WERI-Rb-1 (cell line): Measurements from ENCODE around the gene AMBRA1.

Experiments
- DNase-seq: peaks from one replicate; pipeline ENCODE4 v3.0.0-alpha.2; 2020
- H3K27ac ChIP-seq: fragments of 250-450 bp; sonication (Bioruptor Pico); 2 replicates; pipeline ENCODE4 v1.5.1; 2020; ENCODE audit warnings: mild to moderate bottlenecking, moderate library complexity
- H3K27me3 ChIP-seq: fragments of 250-450 bp; sonication (Bioruptor Pico); 2 replicates; pipeline ENCODE4 v1.5.1; 2021; ENCODE audit warnings: mild to moderate bottlenecking, low read depth, moderate library complexity; ENCODE audit not compliant: insufficient read depth, severe bottlenecking
- H3K36me3 ChIP-seq: fragments of 250-450 bp; sonication (Bioruptor Pico); 2 replicates; pipeline ENCODE4 v1.5.1; 2020; ENCODE audit warnings: mild to moderate bottlenecking, moderate library complexity
- H3K4me3 ChIP-seq: 2 replicates; pipeline ENCODE4 v1.5.1; 2011; ENCODE audit warnings: low read depth, mild to moderate bottlenecking, control low read depth, low read length
- H3K9me3 ChIP-seq: fragments of 250-450 bp; sonication (Bioruptor Pico); 2 replicates; pipeline ENCODE4 v1.5.1; 2021; ENCODE audit warnings: mild to moderate bottlenecking, moderate library complexity; ENCODE audit not compliant: severe bottlenecking
- CTCF ChIP-seq: IDR thresholded peaks from 2 replicates; pipeline ENCODE4 v1.5.1; 2011; ENCODE audit warnings: low read depth, mild to moderate bottlenecking, control low read depth, inconsistent platforms, low read length

Gene AMBRA1

DNA sequence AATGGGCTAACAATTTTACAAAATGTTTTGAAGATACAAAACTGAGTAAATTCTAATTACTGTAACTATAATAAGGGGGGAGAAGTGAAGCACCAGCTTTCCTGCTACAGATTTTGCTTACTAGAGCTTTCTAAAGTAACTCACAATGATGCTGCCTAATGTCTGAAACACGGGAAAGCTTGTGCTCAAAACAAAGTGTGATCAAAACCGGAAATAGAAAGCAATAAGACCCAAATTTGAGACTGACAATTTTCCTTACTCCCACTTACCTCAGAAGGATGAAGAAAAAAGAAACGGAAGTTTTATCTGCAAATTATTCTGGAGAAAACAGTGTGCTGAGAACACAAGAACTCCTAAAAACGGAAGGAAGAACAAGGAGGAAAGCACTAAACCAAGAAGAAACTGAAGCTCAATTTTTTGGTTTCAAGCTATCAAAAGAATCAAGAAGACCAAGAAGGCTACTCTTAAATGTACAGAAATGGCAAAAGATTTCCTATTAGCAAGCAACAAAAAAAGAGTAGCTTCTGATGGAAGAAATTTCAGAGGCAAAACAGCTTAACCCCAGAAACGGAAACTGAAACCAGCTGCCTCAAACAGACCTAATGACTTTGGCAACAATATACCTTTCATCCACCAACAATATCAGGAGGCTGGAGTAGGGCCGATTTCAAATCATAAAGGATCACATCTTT is 33.4 kb downstream of the AMBRA1 start:
- Histone ChIP-seq H3K9me3 (no peaks in the 10 kb centered on the region), H3K27me3 (no peaks in the 10 kb centered on the region), H3K36me3 (no peaks in the 10 kb centered on the region), H3K27ac (no peak overlapping the region), H3K4me3 (no peak overlapping the region)
- no peak for DNase-seq
- no peak for TF ChIP-seq CTCF

DNA sequence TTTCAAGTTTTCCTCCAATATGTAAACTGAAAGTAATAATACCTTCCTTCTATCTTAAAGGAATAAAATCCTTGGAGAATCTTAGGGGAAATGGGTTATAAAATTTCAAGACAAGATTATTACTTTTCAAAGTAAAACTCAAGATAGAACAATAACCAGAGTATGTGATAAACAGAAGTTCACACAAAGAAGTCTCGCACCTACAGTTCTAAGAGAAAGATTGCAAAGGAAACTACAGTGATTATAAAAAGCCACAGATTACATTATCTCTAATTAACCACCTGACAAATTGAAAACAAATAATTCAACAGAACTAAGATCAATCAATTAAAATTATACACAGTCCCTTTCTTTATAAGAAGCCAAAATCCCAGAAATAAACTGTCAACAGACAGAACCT is 34.0 kb downstream of the AMBRA1 start:
- H3K4me3 ChIP-seq: no peak overlapping the region
- no peaks in the 10 kb centered on the region for H3K9me3 ChIP-seq
- DNase-seq: no peak
- TF ChIP-seq CTCF: no peak
- H3K27me3 ChIP-seq: no peaks in the 10 kb centered on the region
- H3K27ac ChIP-seq: no peak overlapping the region
- H3K36me3 ChIP-seq: no peaks in the 10 kb centered on the region

- H3K27me3 ChIP-seq: no peaks in the 10 kb centered on the region
- DNase-seq: no peak
- H3K36me3 ChIP-seq: 0 out of 2 replicates have a peak, but pooled peaks cover 2% of the 10 kb centered on the region
- no peak overlapping the region for H3K4me3 ChIP-seq
- H3K9me3 ChIP-seq: no peaks in the 10 kb centered on the region
- no peak for TF ChIP-seq CTCF
- H3K27ac ChIP-seq: no peak overlapping the region
These were observed 36.1 kb downstream of the AMBRA1 start for GRCh38 chr11:46557684-46558151.

DNA sequence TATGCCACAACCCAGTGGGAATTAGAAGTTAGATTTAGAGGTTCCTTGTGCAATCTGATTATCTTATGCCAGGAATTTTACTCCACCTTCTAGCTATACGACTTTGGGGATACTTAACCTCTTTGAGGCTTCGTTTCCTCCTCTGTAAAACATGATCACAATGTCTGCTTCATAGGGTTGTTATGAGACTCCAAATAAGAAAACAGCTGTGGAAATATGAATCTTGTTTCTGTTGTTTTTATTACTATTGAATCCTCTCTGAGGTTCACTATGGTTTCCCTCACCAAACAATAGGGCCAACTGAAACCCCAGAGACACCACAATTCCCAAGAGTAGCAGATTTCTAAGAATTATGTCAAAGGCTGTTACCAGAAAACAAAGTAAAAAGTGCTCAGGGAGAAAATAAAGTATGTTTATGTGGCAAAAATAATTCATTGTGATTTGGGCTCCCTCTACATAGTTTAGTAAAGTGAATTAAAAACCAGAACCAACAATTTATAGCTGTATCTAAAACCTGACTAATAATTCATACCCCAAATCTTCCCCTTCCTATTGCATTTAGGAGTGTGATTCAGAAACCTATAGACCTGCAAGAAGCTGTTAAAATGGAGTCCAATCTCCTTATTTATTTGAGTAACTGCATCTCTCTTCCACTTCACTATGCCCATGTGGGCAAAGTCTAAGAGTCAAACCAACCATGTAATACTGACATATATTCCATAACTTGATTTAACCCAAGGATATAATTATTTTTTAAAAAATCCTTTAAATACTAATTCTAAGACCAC is 38.4 kb downstream of the AMBRA1 start:
- TF ChIP-seq CTCF: no peak
- no peak overlapping the region for H3K4me3 ChIP-seq

GRCh38 chr11:46554213-46555147 is 39.3 kb downstream of the AMBRA1 start:
- Histone ChIP-seq H3K4me3 (no peak overlapping the region), H3K27me3 (no peaks in the 10 kb centered on the region), H3K27ac (no peak overlapping the region), H3K36me3 (0 out of 2 replicates have a peak, but pooled peaks cover 2% of the 10 kb centered on the region), H3K9me3 (no peaks in the 10 kb centered on the region)
- TF ChIP-seq CTCF: no peak
- DNase-seq: no peak

More for the DNA sequence above, 38.4 kb downstream of the AMBRA1 start:
- DNase-seq: no peak
- Histone ChIP-seq H3K27me3 (no peaks in the 10 kb centered on the region), H3K36me3 (0 out of 2 replicates have a peak, but pooled peaks cover 2% of the 10 kb centered on the region), H3K9me3 (no peaks in the 10 kb centered on the region), H3K27ac (no peak overlapping the region)
